ENCODE data around the gene INHBE. TPM values are rescaled to one million over a fixed set of nuclear protein-coding genes. Genes with fewer than 3 reads are reported as not detected.

INHBE gene
- total RNA-seq, 1 experiment from 2014 or later: 0.59 TPM

DNA sequence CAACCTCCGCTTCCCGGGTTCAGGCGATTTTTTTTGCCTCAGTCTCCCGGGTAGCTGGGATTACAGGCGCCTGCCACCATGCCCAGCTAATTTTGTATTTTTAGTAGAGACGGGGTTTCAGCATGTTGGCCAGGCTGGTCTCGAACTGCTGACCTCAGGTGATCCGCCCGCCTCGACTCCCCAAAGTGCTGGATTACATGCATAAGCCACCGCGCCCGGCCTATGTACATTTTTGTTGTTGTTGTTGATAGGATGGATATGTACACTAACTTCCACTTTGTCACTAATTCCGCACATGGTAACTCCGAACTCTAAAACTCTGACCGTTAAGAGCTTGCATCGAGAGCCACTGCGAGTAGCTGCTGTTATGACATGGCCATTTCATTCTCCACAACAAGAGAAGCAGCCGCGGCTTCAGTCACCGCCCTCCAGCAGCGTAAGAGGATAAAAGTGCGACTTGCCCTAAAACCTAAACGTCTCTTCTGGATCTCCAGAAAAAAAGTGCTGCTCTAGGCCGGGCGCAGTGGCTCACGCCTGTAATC is 32.0 kb downstream of the INHBE start:
- in situ Hi-C loops (cut with HindIII; ENCODE audit: low pct_unique_long_range_greater_than_20kb, low sequenced_read_pairs): no loop called here
- no peak for TF ChIP-seq SIN3A (IDR thresholded peaks at IDR 0.05; ENCODE audit: borderline replicate concordance, insufficient read depth, low read depth, low read length)
- TF ChIP-seq CTCF (IDR thresholded peaks at IDR 0.05): no peak
- ChIA-PET CTCF (interaction anchor here (0.6 kb wide), 1 partner anchor 32 kb away, joined by 3 read pairs; the partner anchor contains the start of gene INHBE), POLR2A (no interaction called here)
- no TSS peak for BruUV-seq (replicated peaks)
- peaks cover 12% of the 10 kb centered on the region; the same call in 1 of the 2 replicates for H3K36me3 ChIP-seq (ENCODE audit: control insufficient read depth, insufficient read depth, low read length)
- H3K9me3 ChIP-seq (ENCODE audit: control insufficient read depth, insufficient read depth, low read depth, low read length): no peaks in the 10 kb centered on the region
- peak overlapping the region; percentile 95 to 99 for H3K4me3 ChIP-seq (ENCODE audit: low read depth in 2 of 2, low read length in 2 of 2)
- H3K27me3 ChIP-seq (ENCODE audit: control insufficient read depth, insufficient read depth, low read length): no peaks in the 10 kb centered on the region
- intact Hi-C loops (cut with micrococcal nuclease; ENCODE audit: unreplicated experiment): no loop called here
- peak overlapping the region; percentile 78 for H3K27ac ChIP-seq (ENCODE audit: low read length)
- H3K4me1 ChIP-seq (ENCODE audit: control insufficient read depth, insufficient read depth, low read length): peaks cover 12% of the 10 kb centered on the region; the same call in 1 of the 2 replicates
- DNase-seq (ENCODE audit: low read depth, low spot score): no peak
- no peak for ATAC-seq

DNA sequence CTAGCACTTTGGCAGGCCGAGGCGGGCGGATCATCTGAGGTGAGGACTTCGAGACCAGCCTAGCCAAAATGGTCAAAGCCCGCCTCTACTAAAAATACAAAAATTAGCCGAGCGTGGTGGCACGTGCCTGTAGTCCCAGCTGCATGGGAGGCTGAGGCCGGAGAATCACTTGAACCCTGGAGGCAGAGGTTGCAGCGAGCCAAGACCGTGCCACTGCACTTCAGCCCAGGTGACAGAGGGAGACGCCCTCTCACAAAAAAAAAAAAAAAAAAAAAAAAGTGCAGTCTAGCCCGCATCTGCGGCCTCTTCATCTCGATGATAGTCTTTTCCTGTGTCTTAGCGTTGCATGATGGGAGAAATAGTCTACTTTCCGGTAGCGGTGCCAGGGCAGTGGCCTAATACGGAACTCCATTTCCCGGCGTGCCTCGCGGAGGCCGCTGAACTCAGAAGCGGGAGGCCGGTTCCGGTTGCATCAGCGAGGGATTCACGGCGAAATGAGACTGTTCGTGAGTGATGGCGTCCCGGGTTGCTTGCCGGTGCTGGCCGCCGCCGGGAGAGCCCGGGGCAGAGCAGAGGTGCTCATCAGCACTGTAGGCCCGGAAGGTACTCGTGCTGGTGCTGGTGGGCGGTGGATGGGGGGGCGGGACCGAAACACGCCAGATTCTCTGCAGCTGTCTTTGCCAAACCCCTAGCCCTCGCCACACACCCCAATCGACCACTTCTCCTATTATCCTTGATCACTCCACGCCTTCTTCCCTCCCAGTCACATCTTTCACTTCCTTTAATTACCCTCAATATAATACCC is 32.7 kb downstream of the INHBE start, which contains the start of gene MARS1:
Gene MARS1 (plus strand): TSS at position 472 of the 805 bp plus-strand sequence. CDS start 23 bp downstream, at position 495.
- in situ Hi-C loops (cut with HindIII; ENCODE audit: low pct_unique_long_range_greater_than_20kb, low sequenced_read_pairs) (no loop called here), intact Hi-C loops (cut with micrococcal nuclease; ENCODE audit: unreplicated experiment) (no loop called here)
- Histone ChIP-seq H3K4me1 (ENCODE audit: control insufficient read depth, insufficient read depth, low read length) (peaks cover 12% of the 10 kb centered on the region; the same call in 1 of the 2 replicates), H3K4me3 (ENCODE audit: low read depth in 2 of 2, low read length in 2 of 2) (peak within 1 kb of the TSS; percentile 95 to 99), H3K36me3 (ENCODE audit: control insufficient read depth, insufficient read depth, low read length) (peaks cover 14% of the 10 kb centered on the region; the same call in 1 of the 2 replicates), H3K9me3 (ENCODE audit: control insufficient read depth, insufficient read depth, low read depth, low read length) (no peaks in the 10 kb centered on the region), H3K27ac (ENCODE audit: low read length) (peak within 1 kb of the TSS; percentile 98), H3K27me3 (ENCODE audit: control insufficient read depth, insufficient read depth, low read length) (no peaks in the 10 kb centered on the region)
- TF ChIP-seq TCF7L2 (IDR thresholded peaks at IDR 0.05; ENCODE audit: low read depth, low read length) (peak; percentile 63; the same call in 1 of the 2 replicates), CTCF (IDR thresholded peaks at IDR 0.05) (peak; percentile 53), SIN3A (IDR thresholded peaks at IDR 0.05; ENCODE audit: borderline replicate concordance, insufficient read depth, low read depth, low read length) (peak; percentile 96; the same call in 1 of the 2 replicates), POLR2AphosphoS5 (IDR thresholded peaks at IDR 0.05; ENCODE audit: low read depth, low read length) (peak; percentile 91)
- TF ChIP-seq, protein P1, sequence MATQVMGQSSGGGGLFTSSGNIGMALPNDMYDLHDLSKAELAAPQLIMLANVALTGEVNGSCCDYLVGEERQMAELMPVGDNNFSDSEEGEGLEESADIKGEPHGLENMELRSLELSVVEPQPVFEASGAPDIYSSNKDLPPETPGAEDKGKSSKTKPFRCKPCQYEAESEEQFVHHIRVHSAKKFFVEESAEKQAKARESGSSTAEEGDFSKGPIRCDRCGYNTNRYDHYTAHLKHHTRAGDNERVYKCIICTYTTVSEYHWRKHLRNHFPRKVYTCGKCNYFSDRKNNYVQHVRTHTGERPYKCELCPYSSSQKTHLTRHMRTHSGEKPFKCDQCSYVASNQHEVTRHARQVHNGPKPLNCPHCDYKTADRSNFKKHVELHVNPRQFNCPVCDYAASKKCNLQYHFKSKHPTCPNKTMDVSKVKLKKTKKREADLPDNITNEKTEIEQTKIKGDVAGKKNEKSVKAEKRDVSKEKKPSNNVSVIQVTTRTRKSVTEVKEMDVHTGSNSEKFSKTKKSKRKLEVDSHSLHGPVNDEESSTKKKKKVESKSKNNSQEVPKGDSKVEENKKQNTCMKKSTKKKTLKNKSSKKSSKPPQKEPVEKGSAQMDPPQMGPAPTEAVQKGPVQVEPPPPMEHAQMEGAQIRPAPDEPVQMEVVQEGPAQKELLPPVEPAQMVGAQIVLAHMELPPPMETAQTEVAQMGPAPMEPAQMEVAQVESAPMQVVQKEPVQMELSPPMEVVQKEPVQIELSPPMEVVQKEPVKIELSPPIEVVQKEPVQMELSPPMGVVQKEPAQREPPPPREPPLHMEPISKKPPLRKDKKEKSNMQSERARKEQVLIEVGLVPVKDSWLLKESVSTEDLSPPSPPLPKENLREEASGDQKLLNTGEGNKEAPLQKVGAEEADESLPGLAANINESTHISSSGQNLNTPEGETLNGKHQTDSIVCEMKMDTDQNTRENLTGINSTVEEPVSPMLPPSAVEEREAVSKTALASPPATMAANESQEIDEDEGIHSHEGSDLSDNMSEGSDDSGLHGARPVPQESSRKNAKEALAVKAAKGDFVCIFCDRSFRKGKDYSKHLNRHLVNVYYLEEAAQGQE (IDR thresholded peaks at IDR 0.05; ENCODE audit: insufficient read depth in 1 of 2, low read depth in 2 of 2, low read length in 1 of 2): no peak
- DNase-seq (ENCODE audit: low read depth, low spot score) (peak; percentile 96), ATAC-seq (peak; percentile 99)
- BruUV-seq (replicated peaks): no TSS peak
- ChIA-PET CTCF (no interaction called here), POLR2A (no interaction called here)

All from Panc1 (cell line).